Measurements from ENCODE around the gene AKR7A2. TPM values are rescaled to one million over a fixed set of nuclear protein-coding genes. Genes with fewer than 3 reads are reported as not detected.
A peak's percentile ranks its signal among the peaks of the same experiment; 100 is the strongest.
"Not testable (repeated sequence)": the region's sequence is repeated elsewhere in the genome, so short reads cannot be mapped to it uniquely, and the experiment has no call there.

Gene AKR7A2
- total RNA-seq, 1 donor from 2014 or later, result 63.8 TPM

DNA sequence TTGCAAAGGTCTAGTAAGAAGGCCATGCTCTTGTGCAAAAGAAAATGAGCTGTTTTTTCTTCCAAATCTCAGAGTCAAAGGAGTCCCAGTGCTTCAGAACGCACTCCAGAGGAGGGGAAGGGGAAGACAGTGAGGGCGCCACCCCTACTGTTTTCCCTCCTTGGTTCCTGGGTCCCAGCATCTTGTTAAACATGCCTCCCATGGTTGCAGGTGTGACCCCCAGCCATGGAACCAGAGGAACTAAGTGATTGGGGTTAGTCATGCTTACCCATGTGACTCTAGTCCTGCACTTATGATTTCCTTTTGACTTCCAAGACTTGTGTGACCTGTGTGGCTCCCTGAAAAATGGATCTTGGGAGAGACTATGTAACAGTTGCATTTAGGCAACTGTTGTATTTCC is 17.3 kb downstream of the AKR7A2 start:
- TF ChIP-seq POLR2A (IDR thresholded peaks at IDR 0.05) (no peak), POLR2AphosphoS5 (IDR thresholded peaks at IDR 0.05; ENCODE audit: insufficient read depth in 1 of 2, low read depth in 1 of 2) (no peak)
- TF ChIP-seq, protein P1, sequence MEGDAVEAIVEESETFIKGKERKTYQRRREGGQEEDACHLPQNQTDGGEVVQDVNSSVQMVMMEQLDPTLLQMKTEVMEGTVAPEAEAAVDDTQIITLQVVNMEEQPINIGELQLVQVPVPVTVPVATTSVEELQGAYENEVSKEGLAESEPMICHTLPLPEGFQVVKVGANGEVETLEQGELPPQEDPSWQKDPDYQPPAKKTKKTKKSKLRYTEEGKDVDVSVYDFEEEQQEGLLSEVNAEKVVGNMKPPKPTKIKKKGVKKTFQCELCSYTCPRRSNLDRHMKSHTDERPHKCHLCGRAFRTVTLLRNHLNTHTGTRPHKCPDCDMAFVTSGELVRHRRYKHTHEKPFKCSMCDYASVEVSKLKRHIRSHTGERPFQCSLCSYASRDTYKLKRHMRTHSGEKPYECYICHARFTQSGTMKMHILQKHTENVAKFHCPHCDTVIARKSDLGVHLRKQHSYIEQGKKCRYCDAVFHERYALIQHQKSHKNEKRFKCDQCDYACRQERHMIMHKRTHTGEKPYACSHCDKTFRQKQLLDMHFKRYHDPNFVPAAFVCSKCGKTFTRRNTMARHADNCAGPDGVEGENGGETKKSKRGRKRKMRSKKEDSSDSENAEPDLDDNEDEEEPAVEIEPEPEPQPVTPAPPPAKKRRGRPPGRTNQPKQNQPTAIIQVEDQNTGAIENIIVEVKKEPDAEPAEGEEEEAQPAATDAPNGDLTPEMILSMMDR (IDR thresholded peaks at IDR 0.05), result no peak
- Histone ChIP-seq H3K4me3 (no peak overlapping the region), H3K27me3 (no peaks in the 10 kb centered on the region), H3K9me3 (peaks cover 4% of the 10 kb centered on the region), H3K4me1 (no peaks in the 10 kb centered on the region), H3K36me3 (no peaks in the 10 kb centered on the region), H3K27ac (no peak overlapping the region)
- DNase-seq (ENCODE audit: extremely low spot score in 2 of 2), result no peak
- intact Hi-C loops (cut with DNase I), result no loop called here

GRCh38 chr1:19289244-19289643 is 22.7 kb downstream of the AKR7A2 start:
- intact Hi-C loops (cut with DNase I), result no loop called here
- Histone ChIP-seq H3K36me3 (no peaks in the 10 kb centered on the region), H3K9me3 (no peaks in the 10 kb centered on the region), H3K27me3 (no peaks in the 10 kb centered on the region), H3K4me1 (peaks cover 5% of the 10 kb centered on the region), H3K27ac (no peak overlapping the region), H3K4me3 (peak overlapping the region; percentile 39 to 42)
- no peak for TF ChIP-seq POLR2A (IDR thresholded peaks at IDR 0.05)
- no peak for TF ChIP-seq POLR2AphosphoS5 (IDR thresholded peaks at IDR 0.05; ENCODE audit: insufficient read depth in 1 of 2, low read depth in 1 of 2)
- TF ChIP-seq, protein P1 (IDR thresholded peaks at IDR 0.05), result no peak
- DNase-seq (ENCODE audit: extremely low spot score in 2 of 2), result no peak

- H3K27me3 ChIP-seq; intact Hi-C loops (cut with DNase I); H3K36me3 ChIP-seq; H3K4me1 ChIP-seq; H3K27ac ChIP-seq; H3K9me3 ChIP-seq; DNase-seq (ENCODE audit: extremely low spot score in 2 of 2): not testable (repeated sequence)
- H3K4me3 ChIP-seq, result peak within 1 kb of the TSS; percentile 39 to 42
Measured at GRCh38 chr1:19288324-19289241, 23.4 kb downstream of the AKR7A2 start, which contains the start of gene AKR7A3. AKR7A3 (minus strand) TSS chr1:19288770; CDS start chr1:19288709, 61 bp downstream.

GRCh38 chr1:19287436-19288185 is 24.3 kb downstream of the AKR7A2 start:
- Histone ChIP-seq H3K4me3 (no peak overlapping the region), H3K9me3 (no peaks in the 10 kb centered on the region), H3K4me1 (peaks cover 5% of the 10 kb centered on the region), H3K36me3 (no peaks in the 10 kb centered on the region), H3K27me3 (no peaks in the 10 kb centered on the region), H3K27ac (no peak overlapping the region)
- intact Hi-C loops (cut with DNase I), result no loop called here
- DNase-seq (ENCODE audit: extremely low spot score in 2 of 2), result no peak
- TF ChIP-seq POLR2AphosphoS5 (IDR thresholded peaks at IDR 0.05; ENCODE audit: insufficient read depth in 1 of 2, low read depth in 1 of 2) (no peak), POLR2A (IDR thresholded peaks at IDR 0.05) (no peak)
- TF ChIP-seq, protein P1 (IDR thresholded peaks at IDR 0.05), result no peak

GRCh38 chr1:19285807-19286206 is 26.1 kb downstream of the AKR7A2 start:
- H3K36me3 ChIP-seq; H3K27me3 ChIP-seq; H3K4me1 ChIP-seq; intact Hi-C loops (cut with DNase I); H3K4me3 ChIP-seq; H3K9me3 ChIP-seq; DNase-seq (ENCODE audit: extremely low spot score in 2 of 2); H3K27ac ChIP-seq: not testable (repeated sequence)

- H3K4me3 ChIP-seq; H3K27me3 ChIP-seq; DNase-seq (ENCODE audit: extremely low spot score in 2 of 2); H3K27ac ChIP-seq; H3K36me3 ChIP-seq; H3K9me3 ChIP-seq; intact Hi-C loops (cut with DNase I); H3K4me1 ChIP-seq: not testable (repeated sequence)
Measured at GRCh38 chr1:19285366-19285765, 26.6 kb downstream of the AKR7A2 start.

Data from vagina (tissue), 2 donors.